H1 (cell line): Measurements from ENCODE around the gene CFAP54. TPM values are rescaled to one million over a fixed set of nuclear protein-coding genes. Genes with fewer than 3 reads are reported as not detected.

Experiments used
- CTCF ChIA-PET: fragments of 300-600 bp; sonication (Branson Sonifier 250); formaldehyde crosslinking; loops from one replicate; lab custom pipeline; 2021; ENCODE audit not compliant: partially characterized antibody; lab: Charles Lee
- POLR2A ChIA-PET: fragments of 300-600 bp; sonication (Branson Sonifier 250); formaldehyde crosslinking; loops from one replicate; lab custom pipeline; 2021; ENCODE audit warnings: inconsistent platforms; ENCODE audit not compliant: partially characterized antibody; lab: Charles Lee
- DNase-seq, 2 experiments: peaks; one replicate each; pipeline versions ENCODE4 v3.0.0 to v3.0.0-alpha.2; 2010 to 2022; ENCODE audit warnings: low spot score in 2 of 2, low read depth in 1 of 2, mixed read lengths in 1 of 2
- FAIRE-seq: peaks from 2 replicates; lab custom pipeline; 2011; peaks lifted over from hg19 to GRCh38; lab: Jason Lieb, UNC
- H2AFZ ChIP-seq: 2 replicates; pipeline ENCODE4 v1.8.1; 2012; ENCODE audit warnings: low read length, inconsistent platforms
- H2AK5ac ChIP-seq: 2 replicates; pipeline ENCODE4 v1.6.1; 2013; ENCODE audit warnings: low read depth, low read length
- H2BK120ac ChIP-seq: replicated peaks from 2 replicates; pipeline ENCODE3; 2013; ENCODE audit warnings: low read depth, low read length, inconsistent platforms
- H2BK12ac ChIP-seq: 2 replicates; pipeline ENCODE4 v1.6.1; 2013; ENCODE audit warnings: low read depth, low read length
- H2BK15ac ChIP-seq: 2 replicates; pipeline ENCODE4 v1.6.1; 2013; ENCODE audit warnings: low read length
- H2BK20ac ChIP-seq: 2 replicates; pipeline ENCODE4 v1.6.1; 2013; ENCODE audit warnings: low read length
- H2BK5ac ChIP-seq: 2 replicates; pipeline ENCODE4 v1.6.1; 2013; ENCODE audit warnings: low read depth, low read length
- H3K14ac ChIP-seq: 2 replicates; pipeline ENCODE4 v1.6.1; 2013; ENCODE audit warnings: inconsistent platforms; ENCODE audit not compliant: insufficient read length
- H3K18ac ChIP-seq: 2 replicates; pipeline ENCODE4 v1.6.1; 2013; ENCODE audit warnings: low read length; ENCODE audit errors: extremely low read depth
- H3K23ac ChIP-seq: 2 replicates; pipeline ENCODE4 v1.6.1; 2013; ENCODE audit warnings: inconsistent platforms; ENCODE audit not compliant: insufficient read length
- H3K23me2 ChIP-seq: 2 replicates; pipeline ENCODE4 v1.6.1; 2013; ENCODE audit warnings: low read depth, low read length
- H3K27ac ChIP-seq: 2 replicates; pipeline ENCODE4 v1.6.1; 2011; ENCODE audit warnings: low read depth, low read length, inconsistent platforms
- H3K27me3 ChIP-seq, 4 experiments: replicated peaks in 1 of 4; 1 replicate in 1 of 4; 2 replicates in 3 of 4; pipeline versions ENCODE4 v1.6.1 to v1.8.1; 2011 to 2013; ENCODE audit warnings: low read length in 3 of 4, mild to moderate bottlenecking in 3 of 4, inconsistent platforms in 2 of 4, mixed read lengths in 2 of 4, moderate library complexity in 1 of 4; ENCODE audit not compliant: control insufficient read depth in 3 of 4, insufficient read depth in 3 of 4; ENCODE audit errors: extremely low read depth in 1 of 4
- H3K36me3 ChIP-seq, 4 experiments: 2 replicates each; pipeline versions ENCODE4 v1.6.1 to v1.8.1; 2011 to 2013; ENCODE audit warnings: mild to moderate bottlenecking in 4 of 4, low read length in 3 of 4, moderate library complexity in 2 of 4, control low read depth in 1 of 4, inconsistent platforms in 1 of 4; ENCODE audit not compliant: insufficient read depth in 4 of 4, control insufficient read depth in 2 of 4
- H3K4ac ChIP-seq: replicated peaks from 2 replicates; pipeline ENCODE3; 2013; ENCODE audit warnings: low read length, low read depth, mixed read lengths, inconsistent platforms; ENCODE audit not compliant: insufficient read length
- H3K4me1 ChIP-seq, 4 experiments: replicated peaks in 1 of 4; 1 replicate in 1 of 4; 2 replicates in 3 of 4; pipeline versions ENCODE4 v1.6.1 to v1.8.1; 2011 to 2013; ENCODE audit warnings: low read length in 3 of 4, inconsistent platforms in 2 of 4, mixed read lengths in 1 of 4; ENCODE audit not compliant: insufficient read depth in 4 of 4, control insufficient read depth in 3 of 4
- H3K4me2 ChIP-seq, 2 experiments: 2 replicates each; pipeline versions ENCODE4 v1.6.1 to v1.8.1; 2011 to 2013; ENCODE audit warnings: low read depth in 2 of 2, low read length in 2 of 2, control low read depth in 1 of 2, inconsistent platforms in 1 of 2, mild to moderate bottlenecking in 1 of 2; ENCODE audit not compliant: insufficient read depth in 1 of 2
- H3K4me3 ChIP-seq, 4 experiments: fragments of 200-600, 300-600 bp in 1 of 4; sonication (generic), shearing (Covaris generic), sonication (Bioruptor Twin) in 1 of 4; 2 replicates each; pipeline versions ENCODE4 v1.5.1 to v1.8.1; 2011 to 2016; ENCODE audit warnings: low read length in 4 of 4, low read depth in 3 of 4, control low read depth in 2 of 4, inconsistent platforms in 2 of 4, mild to moderate bottlenecking in 2 of 4, mixed read lengths in 1 of 4, moderate library complexity in 1 of 4; ENCODE audit not compliant: insufficient read depth in 2 of 4; ENCODE audit errors: extremely low read depth in 1 of 4
- H3K56ac ChIP-seq: replicated peaks from 2 replicates; pipeline ENCODE3; 2013; ENCODE audit warnings: low read depth, mild to moderate bottlenecking, mixed read lengths, low read length, inconsistent platforms; ENCODE audit not compliant: insufficient read length
- H3K79me1 ChIP-seq: 2 replicates; pipeline ENCODE4 v1.6.1; 2013; ENCODE audit warnings: low read depth, low read length, control low read depth
- H3K79me2 ChIP-seq, 2 experiments: 2 replicates each; pipeline versions ENCODE4 v1.6.1 to v1.8.1; 2012 to 2013; ENCODE audit warnings: low read length in 2 of 2, mild to moderate bottlenecking in 2 of 2, inconsistent platforms in 1 of 2; ENCODE audit not compliant: insufficient read depth in 2 of 2, control insufficient read depth in 1 of 2
- H3K9ac ChIP-seq, 4 experiments: replicated peaks in 1 of 4; 1 replicate in 1 of 4; 2 replicates in 3 of 4; pipeline versions ENCODE4 v1.6.1 to v1.8.1; 2011 to 2013; ENCODE audit warnings: low read depth in 3 of 4, low read length in 3 of 4, control low read depth in 2 of 4, mild to moderate bottlenecking in 2 of 4, moderate library complexity in 2 of 4, inconsistent platforms in 1 of 4; ENCODE audit errors: extremely low read depth in 1 of 4
- H3K9me3 ChIP-seq, 2 experiments: 2 replicates each; pipeline versions ENCODE4 v1.6.1 to v1.8.1; 2012 to 2013; ENCODE audit warnings: mild to moderate bottlenecking in 2 of 2, moderate library complexity in 2 of 2, control low read depth in 1 of 2, inconsistent platforms in 1 of 2, low read depth in 1 of 2, low read length in 1 of 2, mixed read lengths in 1 of 2; ENCODE audit not compliant: insufficient read depth in 2 of 2
- H4K20me1 ChIP-seq, 2 experiments: replicated peaks in 1 of 2; 2 replicates each; pipeline versions ENCODE3 to v1.8.1; 2011 to 2013; ENCODE audit warnings: inconsistent platforms in 2 of 2, low read length in 2 of 2, mild to moderate bottlenecking in 1 of 2; ENCODE audit not compliant: insufficient read depth in 2 of 2, control insufficient read depth in 1 of 2
- H4K5ac ChIP-seq: 2 replicates; pipeline ENCODE4 v1.6.1; 2013; ENCODE audit warnings: low read length, low read depth, mixed read lengths, inconsistent platforms; ENCODE audit not compliant: insufficient read length
- H4K8ac ChIP-seq: 2 replicates; pipeline ENCODE4 v1.8.0; 2013; ENCODE audit warnings: mild to moderate bottlenecking, moderate library complexity, low read length, inconsistent platforms; ENCODE audit not compliant: insufficient read depth; ENCODE audit errors: extremely low read depth
- H4K91ac ChIP-seq: replicated peaks from 2 replicates; pipeline ENCODE3; 2013; ENCODE audit warnings: low read length, mixed read lengths, inconsistent platforms; ENCODE audit not compliant: insufficient read length
- ASH2L ChIP-seq: fragments of 200-600, 300-600 bp; sonication (generic); IDR thresholded peaks from one replicate; pipeline ENCODE4 v1.7.1; 2017; ENCODE audit warnings: low read length
- BCL11A ChIP-seq, 2 experiments: IDR thresholded peaks; one replicate each; pipeline ENCODE4 v1.6.1; 2011; ENCODE audit warnings: low read depth in 2 of 2, low read length in 2 of 2, mild to moderate bottlenecking in 2 of 2
- CBX8 ChIP-seq: fragments of 300-800, 300-1000 bp; sonication (generic); IDR thresholded peaks from 2 replicates; pipeline ENCODE4 v1.7.1; 2016; ENCODE audit warnings: low read depth, low read length, borderline replicate concordance
- CEBPB ChIP-seq: IDR thresholded peaks from 2 replicates; pipeline ENCODE4 v1.6.1; 2012; ENCODE audit warnings: low read depth, low read length
- CREB1 ChIP-seq: IDR thresholded peaks from 2 replicates; pipeline ENCODE4 v1.6.1; 2012; ENCODE audit warnings: inconsistent platforms
- EZH2 ChIP-seq: fragments of 200-600 bp; sonication (generic); IDR thresholded peaks from 2 replicates; pipeline ENCODE4 v1.7.1; 2012; ENCODE audit warnings: low read depth, mild to moderate bottlenecking, moderate library complexity, low read length, inconsistent platforms; ENCODE audit not compliant: severe bottlenecking
- GTF2F1 ChIP-seq: IDR thresholded peaks from 2 replicates; pipeline ENCODE4 v1.6.1; 2012; ENCODE audit warnings: low read depth, low read length, improper control_type of control experiment, borderline replicate concordance
- MAFK ChIP-seq: IDR thresholded peaks from 2 replicates; pipeline ENCODE4 v1.6.1; 2012; ENCODE audit warnings: low read depth, mild to moderate bottlenecking, improper control_type of control experiment, low read length
- RBBP5 ChIP-seq: IDR thresholded peaks from 2 replicates; pipeline ENCODE4 v1.7.1; 2012; ENCODE audit warnings: low read depth, mild to moderate bottlenecking, inconsistent platforms, low read length, moderate library complexity, borderline replicate concordance
- SIN3A ChIP-seq, 2 experiments: IDR thresholded peaks in 1 of 2; conservative IDR thresholded peaks in 1 of 2; 2 replicates each; pipeline ENCODE4 v1.6.1; 2011 to 2012; ENCODE audit warnings: low read length in 2 of 2, improper control_type of control experiment in 1 of 2, low read depth in 1 of 2, mild to moderate bottlenecking in 1 of 2
- TAF1 ChIP-seq: IDR thresholded peaks from 2 replicates; pipeline ENCODE4 v1.6.1; 2011; ENCODE audit warnings: mild to moderate bottlenecking, low read depth, low read length
- TCF12 ChIP-seq: IDR thresholded peaks from 2 replicates; pipeline ENCODE4 v1.6.1; 2011; ENCODE audit warnings: low read depth, mild to moderate bottlenecking, low read length
- YY1 ChIP-seq: IDR thresholded peaks from 2 replicates; pipeline ENCODE4 v1.6.1; 2011; ENCODE audit warnings: low read depth, mild to moderate bottlenecking, low read length
- WGBS, 2 experiments: shearing (Covaris generic) in 1 of 2; methylation state at CpG; one replicate each; pipeline versions ENCODE4 v1.1.6 to v1.1.7; 2013 to 2015; ENCODE audit warnings: low lambda C conversion rate in 2 of 2, mixed read lengths in 2 of 2, inconsistent platforms in 1 of 2, low coverage in 1 of 2, missing lambda C conversion rate in 1 of 2; ENCODE audit not compliant: insufficient replicate concordance in 2 of 2, insufficient coverage in 1 of 2, insufficient read length in 1 of 2; ENCODE audit errors: extremely low coverage in 1 of 2, missing lambda C conversion rate in 1 of 2; 5-methylcytosine and 5-hydroxymethylcytosine counted together
- polyA plus RNA-seq, 7 experiments: library from polyadenylated mRNA; depleted of rRNA in 3 of 7; stranded (reverse) in 5 of 7; unstranded in 2 of 7; fragments of >200 nt in 5 of 7; fragments of 200-250 nt in 2 of 7; gene quantifications; 1 replicate in 5 of 7; 2 replicates in 1 of 7; 4 replicates in 1 of 7; pipeline versions ENCODE4 v1.2.1 to v1.2.3, GENCODE V29; 2011 to 2013; ENCODE audit warnings: missing spikeins in 2 of 7, mixed read lengths in 2 of 7
- total RNA-seq: library from RNA; stranded (reverse); fragmentation: NEBNext Ultra II Directional; extraction: Animal tissue kit (Norgen Biotek cat#: 25700); gene quantifications from 2 replicates; pipeline ENCODE4 v1.2.1, GENCODE V29; 2021

CFAP54 gene
- total and polyA plus RNA-seq, 2 of the 8 experiments (the other 6 are each of a cell fraction or from before 2014, with no cell fraction given) = 0.17 to 0.33 TPM

DNA sequence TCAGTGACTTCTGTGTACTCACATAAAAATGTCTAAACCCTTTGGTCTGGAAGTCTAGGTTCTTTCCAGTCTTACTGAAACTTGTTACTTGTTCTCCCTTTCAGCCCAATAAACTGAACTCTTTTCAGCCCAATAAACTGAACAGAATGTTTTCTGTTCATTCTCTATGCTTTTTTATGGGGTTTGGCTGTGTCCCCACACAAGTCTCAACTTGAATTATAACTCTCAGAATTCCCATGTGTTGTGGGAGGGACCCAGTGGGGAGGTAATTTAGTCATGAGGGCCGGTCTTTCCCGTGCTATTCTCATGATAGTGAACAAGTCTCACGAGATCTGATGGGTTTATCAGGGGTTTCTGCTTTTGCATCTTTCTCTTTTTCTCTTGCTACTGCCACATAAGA lies 402.7 kb downstream of the CFAP54 start:
- WGBS, 2 experiments = 95% methylated on average over 3 of the region's 3 CpGs; no CpG with 5 or more reads in 1 of the 2 experiments
- Histone ChIP-seq H3K36me3 (no peaks in the 10 kb centered on the region), H3K23me2 (no peaks in the 10 kb centered on the region), H3K4me3 (no peak overlapping the region), H2BK120ac (no peak overlapping the region), H3K79me1 (no peaks in the 10 kb centered on the region), H3K9ac (no peak overlapping the region), H4K8ac (no peak overlapping the region), H3K4me2 (no peak overlapping the region), H2BK12ac (no peak overlapping the region), H2BK20ac (no peak overlapping the region), H4K20me1 (no peaks in the 10 kb centered on the region), H3K4ac (no peak overlapping the region), H2AK5ac (no peak overlapping the region), H3K27me3 (no peaks in the 10 kb centered on the region), H3K18ac (no peak overlapping the region), H2AFZ (no peak overlapping the region), H4K91ac (no peak overlapping the region), H3K27ac (no peak overlapping the region), H2BK15ac (no peak overlapping the region), H3K79me2 (no peaks in the 10 kb centered on the region), H3K14ac (no peak overlapping the region), H3K4me1 (0 out of 7 replicates have a peak, but pooled peaks cover 0 to 2% (median 0%) of the 10 kb centered on the region in 4 experiments), H3K23ac (no peak overlapping the region), H4K5ac (no peak overlapping the region), H3K9me3 (peaks cover 2 to 4% of the 10 kb centered on the region in 2 experiments; a peak in 1 of 4 replicates), H2BK5ac (no peak overlapping the region), H3K56ac (no peak overlapping the region)
- CTCF ChIA-PET = no interaction called here
- no peak for DNase-seq
- POLR2A ChIA-PET = no interaction called here
- no peak for FAIRE-seq
- no peak for TF ChIP-seq TCF12
- no peak for TF ChIP-seq ASH2L
- no peak for TF ChIP-seq MAFK
- TF ChIP-seq YY1 = no peak
- TF ChIP-seq CREB1 = no peak
- no peak for TF ChIP-seq CEBPB
- no peak for TF ChIP-seq TAF1
- TF ChIP-seq BCL11A (IDR thresholded peaks at IDR 0.05; ENCODE audit: low read depth in 2 of 2, low read length in 2 of 2) = no peak
- no peak for TF ChIP-seq RBBP5
- TF ChIP-seq GTF2F1 = no peak
- no peak for TF ChIP-seq SIN3A (conservative IDR thresholded peaks at IDR 0.05 in 1 of 2, IDR thresholded peaks at IDR 0.05 in 1 of 2; ENCODE audit: low read depth in 1 of 2, low read length in 2 of 2)
- no peak for TF ChIP-seq CBX8
- TF ChIP-seq EZH2 = no peak
